GM18873 (cell line): ENCODE measurements around the gene GAS7.

Experiments
- ATAC-seq: cut with Tn5 transposase; IDR thresholded peaks from one replicate; pipeline ENCODE4 v1.9.1; 2021; ENCODE audit warnings: mild to moderate bottlenecking, moderate library complexity, moderate number of reproducible peaks; ENCODE audit not compliant: unreplicated experiment, low FRiP score

Gene GAS7

GRCh38 chr17:10141436-10141835 lies 57.0 kb downstream of the GAS7 start:
- ATAC-seq, result no peak

- ATAC-seq, result no peak
Observed at GRCh38 chr17:10139577-10139976, 58.8 kb downstream of the GAS7 start.

- ATAC-seq, result no peak
Observed at GRCh38 chr17:10136258-10136981, 62.0 kb downstream of the GAS7 start.

GRCh38 chr17:10135539-10136257 lies 62.7 kb downstream of the GAS7 start:
- ATAC-seq, result no peak

- ATAC-seq, result no peak
Observed at GRCh38 chr17:10130677-10131076, 67.7 kb downstream of the GAS7 start.

- no peak for ATAC-seq
Observed at GRCh38 chr17:10130263-10130662, 68.1 kb downstream of the GAS7 start.

- no peak for ATAC-seq
Observed at GRCh38 chr17:10127819-10128425, 70.5 kb downstream of the GAS7 start.

GRCh38 chr17:10126616-10127501 lies 71.5 kb downstream of the GAS7 start:
- ATAC-seq, result no peak

- ATAC-seq, result no peak
Observed at GRCh38 chr17:10126276-10126615, 72.2 kb downstream of the GAS7 start.

- no peak for ATAC-seq
Observed at GRCh38 chr17:10125531-10126275, 72.7 kb downstream of the GAS7 start.

GRCh38 chr17:10123093-10123492 lies 75.3 kb downstream of the GAS7 start:
- ATAC-seq, result no peak

GRCh38 chr17:10121971-10122707 lies 76.3 kb downstream of the GAS7 start:
- ATAC-seq, result no peak

- no peak for ATAC-seq
Observed at GRCh38 chr17:10120749-10121148, 77.7 kb downstream of the GAS7 start.

- ATAC-seq, result no peak
Observed at GRCh38 chr17:10120109-10120485, 78.3 kb downstream of the GAS7 start.

- ATAC-seq, result no peak
Observed at GRCh38 chr17:10119203-10120108, 79.0 kb downstream of the GAS7 start.

GRCh38 chr17:10118788-10119130 lies 79.6 kb downstream of the GAS7 start:
- no peak for ATAC-seq

GRCh38 chr17:10117581-10118001 lies 80.8 kb downstream of the GAS7 start:
- ATAC-seq, result no peak

- ATAC-seq, result no peak
Observed at GRCh38 chr17:10116753-10117420, 81.5 kb downstream of the GAS7 start.
